SU-DHL-6 (cell line): ENCODE data around the gene BCL2.

Source experiments
- H2AFZ ChIP-seq: fragments of 200-600 bp; sonication (generic); 2 replicates; pipeline ENCODE4 v1.6.1; 2014; ENCODE audit warnings: low read depth, mild to moderate bottlenecking, moderate library complexity, mixed read lengths, antibody characterized with exemption, low read length; ENCODE audit not compliant: severe bottlenecking
- H3F3A ChIP-seq: fragments of 200-600 bp; shearing (Covaris generic); 2 replicates; pipeline ENCODE4 v1.6.0; 2016; ENCODE audit warnings: antibody characterized with exemption, mild to moderate bottlenecking; ENCODE audit not compliant: insufficient read depth
- H3K27ac ChIP-seq: fragments of 200-600 bp; sonication (generic); 2 replicates; pipeline ENCODE4 v1.5.1; 2016; ENCODE audit warnings: low read depth, mild to moderate bottlenecking, low read length, moderate library complexity, mixed read lengths
- H3K27me3 ChIP-seq: fragments of 200-600 bp; sonication (generic), shearing (Covaris generic); 2 replicates; pipeline ENCODE4 v1.6.0; 2014; ENCODE audit warnings: mild to moderate bottlenecking, low read length
- H3K36me3 ChIP-seq: fragments of 200-600 bp; sonication (generic); 2 replicates; pipeline ENCODE4 v1.6.1; 2014; ENCODE audit warnings: mild to moderate bottlenecking, low read length, mixed read lengths
- H3K4me2 ChIP-seq: fragments of 300-600, 200-600 bp; shearing (Covaris generic), sonication (generic); 2 replicates; pipeline ENCODE4 v1.6.0; 2014; ENCODE audit warnings: low read length, low read depth, mild to moderate bottlenecking; ENCODE audit not compliant: poor library complexity, severe bottlenecking
- H3K4me3 ChIP-seq: fragments of 200-600 bp; sonication (generic); 2 replicates; pipeline ENCODE4 v1.5.1; 2014; ENCODE audit warnings: antibody characterized with exemption, low read length, mild to moderate bottlenecking, mixed read lengths; ENCODE audit not compliant: insufficient read depth, poor library complexity, severe bottlenecking
- H3K79me2 ChIP-seq: fragments of 200-600 bp; sonication (generic); 2 replicates; pipeline ENCODE4 v1.6.1; 2014; ENCODE audit warnings: mild to moderate bottlenecking, low read length, moderate library complexity; ENCODE audit not compliant: insufficient read depth
- H3K9ac ChIP-seq: fragments of 200-600 bp; sonication (generic); 2 replicates; pipeline ENCODE4 v1.7.0; 2014; ENCODE audit warnings: mild to moderate bottlenecking, low read length
- H3K9me2 ChIP-seq: fragments of 200-600 bp; sonication (generic); replicated peaks from 2 replicates; pipeline ENCODE4 v1.6.1; 2014; ENCODE audit warnings: low read length; ENCODE audit not compliant: insufficient read depth
- H3K9me3 ChIP-seq: fragments of 200-600 bp; sonication (generic); 2 replicates; pipeline ENCODE4 v1.6.1; 2014; ENCODE audit warnings: low read length, mixed read lengths; ENCODE audit not compliant: insufficient read depth
- H4K20me1 ChIP-seq: fragments of 200-600 bp; sonication (generic); 2 replicates; pipeline ENCODE4 v1.6.1; 2014; ENCODE audit warnings: low read depth, mild to moderate bottlenecking, antibody characterized with exemption, low read length, moderate library complexity, mixed read lengths
- CTCF ChIP-seq: fragments of 200-600 bp; sonication (generic); IDR thresholded peaks from one replicate; pipeline ENCODE4 v1.5.1; 2017; ENCODE audit warnings: antibody characterized with exemption, mild to moderate bottlenecking, low read length, moderate library complexity; ENCODE audit not compliant: insufficient read depth, poor library complexity, severe bottlenecking
- EZH2phosphoT487 ChIP-seq: fragments of 200-600 bp; sonication (generic), shearing (Covaris generic); conservative IDR thresholded peaks from 2 replicates; pipeline ENCODE4 v1.6.1; 2018; ENCODE audit warnings: mild to moderate bottlenecking, antibody characterized with exemption, low read length, moderate library complexity, mixed read lengths

Gene BCL2

GRCh38 chr18:63178971-63179370 is 140.6 kb downstream of the BCL2 start:
- no peak overlapping the region for H3K4me2 ChIP-seq
- no peak overlapping the region for H3K27ac ChIP-seq

GRCh38 chr18:63177919-63178821 is 141.4 kb downstream of the BCL2 start:
- no peak overlapping the region for H3K9ac ChIP-seq
- no peak for TF ChIP-seq CTCF
- no peak for TF ChIP-seq EZH2phosphoT487
- H4K20me1 ChIP-seq: peaks cover 6% of the 10 kb centered on the region; the same call in 1 of the 2 replicates
- H3F3A ChIP-seq: peaks cover 8% of the 10 kb centered on the region; the same call in 1 of the 2 replicates
- H3K79me2 ChIP-seq: peaks cover 84% of the 10 kb centered on the region
- H3K4me2 ChIP-seq: no peak overlapping the region
- no peak overlapping the region for H2AFZ ChIP-seq
- no peak overlapping the region for H3K4me3 ChIP-seq
- no peaks in the 10 kb centered on the region for H3K9me3 ChIP-seq
- no peaks in the 10 kb centered on the region; the same call in 1 of the 2 replicates for H3K36me3 ChIP-seq
- no peaks in the 10 kb centered on the region for H3K9me2 ChIP-seq
- no peak overlapping the region for H3K27ac ChIP-seq
- no peaks in the 10 kb centered on the region for H3K27me3 ChIP-seq

More at GRCh38 chr18:63178971-63179370, 140.6 kb downstream of the BCL2 start:
- H2AFZ ChIP-seq: no peak overlapping the region
- peaks cover 83% of the 10 kb centered on the region for H3K79me2 ChIP-seq
- peaks cover 2% of the 10 kb centered on the region; the same call in 1 of the 2 replicates for H3F3A ChIP-seq
- no peaks in the 10 kb centered on the region for H3K9me3 ChIP-seq
- H3K9me2 ChIP-seq: no peaks in the 10 kb centered on the region
- no peak overlapping the region for H3K9ac ChIP-seq
- no peak for TF ChIP-seq CTCF
- TF ChIP-seq EZH2phosphoT487: no peak
- H3K4me3 ChIP-seq: no peak overlapping the region
- no peaks in the 10 kb centered on the region for H4K20me1 ChIP-seq
- H3K36me3 ChIP-seq: no peaks in the 10 kb centered on the region
- no peaks in the 10 kb centered on the region for H3K27me3 ChIP-seq

GRCh38 chr18:63177259-63177658 is 142.3 kb downstream of the BCL2 start:
- Histone ChIP-seq H3K9ac (no peak overlapping the region), H4K20me1 (peaks cover 6% of the 10 kb centered on the region; the same call in 1 of the 2 replicates), H3K9me3 (no peaks in the 10 kb centered on the region), H3K36me3 (no peaks in the 10 kb centered on the region; the same call in 1 of the 2 replicates), H3K27me3 (no peaks in the 10 kb centered on the region), H3K27ac (no peak overlapping the region), H3K9me2 (no peaks in the 10 kb centered on the region), H3F3A (peaks cover 10% of the 10 kb centered on the region; the same call in 1 of the 2 replicates), H3K79me2 (peaks cover 83% of the 10 kb centered on the region), H3K4me3 (no peak overlapping the region), H2AFZ (no peak overlapping the region), H3K4me2 (no peak overlapping the region)
- TF ChIP-seq CTCF (no peak), EZH2phosphoT487 (no peak)
